Measurements from ENCODE around the gene ATP4B. TPM values are rescaled to one million over a fixed set of nuclear protein-coding genes. Genes with fewer than 3 reads are reported as not detected.

Gene ATP4B
- total and polyA plus RNA-seq, 2 experiments from 2014 or later = 16.2 to 30.8 TPM

GRCh38 chr13:113653264-113654174 is 4.5 kb downstream of the ATP4B start:
- no peaks in the 10 kb centered on the region for H3K4me1 ChIP-seq (ENCODE audit: insufficient read depth)
- H3K27me3 ChIP-seq = no peaks in the 10 kb centered on the region
- DNase-seq (ENCODE audit: low spot score) = no peak
- no peak overlapping the region for H3K4me2 ChIP-seq
- no peak overlapping the region for H2AFZ ChIP-seq
- WGBS (ENCODE audit: low lambda C conversion rate, missing lambda C conversion rate) = 65% methylated on average over 21 of the region's 24 CpGs
- H3K9me2 ChIP-seq (replicated peaks; ENCODE audit: insufficient read depth) = no peaks in the 10 kb centered on the region
- H3K36me3 ChIP-seq (replicated peaks; ENCODE audit: insufficient read depth, low read depth) = no peaks in the 10 kb centered on the region
- H3K4me3 ChIP-seq = no peak overlapping the region
- H3K27ac ChIP-seq = no peak overlapping the region
- no peaks in the 10 kb centered on the region for H3K9me3 ChIP-seq (ENCODE audit: low read depth)
- H4K20me1 ChIP-seq (ENCODE audit: insufficient read depth, poor library complexity, severe bottlenecking) = no peaks in the 10 kb centered on the region
- TF ChIP-seq EZH2phosphoT487 (IDR thresholded peaks at IDR 0.05; ENCODE audit: low read depth, severe bottlenecking, unreplicated experiment) (no peak), CTCF (IDR thresholded peaks at IDR 0.05; ENCODE audit: poor library complexity) (no peak), EZH2 (IDR thresholded peaks at IDR 0.05; ENCODE audit: borderline replicate concordance) (no peak)
- H3K79me2 ChIP-seq = no peaks in the 10 kb centered on the region

GRCh38 chr13:113652404-113653263 is 5.4 kb downstream of the ATP4B start:
- Histone ChIP-seq H3K36me3 (replicated peaks; ENCODE audit: insufficient read depth, low read depth) (no peaks in the 10 kb centered on the region), H3K27me3 (no peaks in the 10 kb centered on the region), H3K4me2 (no peak overlapping the region), H3K4me3 (no peak overlapping the region), H3K79me2 (no peaks in the 10 kb centered on the region), H3K27ac (no peak overlapping the region), H2AFZ (no peak overlapping the region), H4K20me1 (ENCODE audit: insufficient read depth, poor library complexity, severe bottlenecking) (no peaks in the 10 kb centered on the region), H3K9me3 (ENCODE audit: low read depth) (no peaks in the 10 kb centered on the region), H3K9me2 (replicated peaks; ENCODE audit: insufficient read depth) (no peaks in the 10 kb centered on the region), H3K4me1 (ENCODE audit: insufficient read depth) (no peaks in the 10 kb centered on the region)
- no peak for DNase-seq (ENCODE audit: low spot score)
- TF ChIP-seq EZH2phosphoT487 (IDR thresholded peaks at IDR 0.05; ENCODE audit: low read depth, severe bottlenecking, unreplicated experiment) (no peak), EZH2 (IDR thresholded peaks at IDR 0.05; ENCODE audit: borderline replicate concordance) (no peak), CTCF (IDR thresholded peaks at IDR 0.05; ENCODE audit: poor library complexity) (no peak)
- WGBS (ENCODE audit: low lambda C conversion rate, missing lambda C conversion rate) = 92% methylated on average over 20 of the region's 24 CpGs

GRCh38 chr13:113651511-113652403 is 6.2 kb downstream of the ATP4B start:
- no peaks in the 10 kb centered on the region for H3K4me1 ChIP-seq (ENCODE audit: insufficient read depth)
- no peak overlapping the region for H3K4me3 ChIP-seq
- peak overlapping the region; percentile 51 for H3K27ac ChIP-seq
- no peaks in the 10 kb centered on the region for H4K20me1 ChIP-seq (ENCODE audit: insufficient read depth, poor library complexity, severe bottlenecking)
- no peaks in the 10 kb centered on the region for H3K9me2 ChIP-seq (replicated peaks; ENCODE audit: insufficient read depth)
- no peaks in the 10 kb centered on the region for H3K9me3 ChIP-seq (ENCODE audit: low read depth)
- no peak overlapping the region for H3K4me2 ChIP-seq
- 95% methylated on average over 32 of the region's 37 CpGs for WGBS (ENCODE audit: low lambda C conversion rate, missing lambda C conversion rate)
- TF ChIP-seq CTCF (IDR thresholded peaks at IDR 0.05; ENCODE audit: poor library complexity) (no peak), EZH2 (IDR thresholded peaks at IDR 0.05; ENCODE audit: borderline replicate concordance) (no peak), EZH2phosphoT487 (IDR thresholded peaks at IDR 0.05; ENCODE audit: low read depth, severe bottlenecking, unreplicated experiment) (no peak)
- DNase-seq (ENCODE audit: low spot score) = no peak
- no peaks in the 10 kb centered on the region for H3K36me3 ChIP-seq (replicated peaks; ENCODE audit: insufficient read depth, low read depth)
- H2AFZ ChIP-seq = no peak overlapping the region
- H3K79me2 ChIP-seq = no peaks in the 10 kb centered on the region
- H3K27me3 ChIP-seq = no peaks in the 10 kb centered on the region
